Placental epithelial cell (primary cell): Measurements from ENCODE around the gene GDF7. TPM values are rescaled to one million over a fixed set of nuclear protein-coding genes. Genes with fewer than 3 reads are reported as not detected.

ENCODE experiments used
- total RNA-seq: library from RNA; depleted of rRNA; stranded (reverse); fragments of >200 nt; gene quantifications from 2 replicates; pipeline ENCODE4 v1.2.3, GENCODE V29; 2012

GDF7 gene
- under 0.01 TPM in 1 of 2 replicates, not detected in the other for total RNA-seq

DNA sequence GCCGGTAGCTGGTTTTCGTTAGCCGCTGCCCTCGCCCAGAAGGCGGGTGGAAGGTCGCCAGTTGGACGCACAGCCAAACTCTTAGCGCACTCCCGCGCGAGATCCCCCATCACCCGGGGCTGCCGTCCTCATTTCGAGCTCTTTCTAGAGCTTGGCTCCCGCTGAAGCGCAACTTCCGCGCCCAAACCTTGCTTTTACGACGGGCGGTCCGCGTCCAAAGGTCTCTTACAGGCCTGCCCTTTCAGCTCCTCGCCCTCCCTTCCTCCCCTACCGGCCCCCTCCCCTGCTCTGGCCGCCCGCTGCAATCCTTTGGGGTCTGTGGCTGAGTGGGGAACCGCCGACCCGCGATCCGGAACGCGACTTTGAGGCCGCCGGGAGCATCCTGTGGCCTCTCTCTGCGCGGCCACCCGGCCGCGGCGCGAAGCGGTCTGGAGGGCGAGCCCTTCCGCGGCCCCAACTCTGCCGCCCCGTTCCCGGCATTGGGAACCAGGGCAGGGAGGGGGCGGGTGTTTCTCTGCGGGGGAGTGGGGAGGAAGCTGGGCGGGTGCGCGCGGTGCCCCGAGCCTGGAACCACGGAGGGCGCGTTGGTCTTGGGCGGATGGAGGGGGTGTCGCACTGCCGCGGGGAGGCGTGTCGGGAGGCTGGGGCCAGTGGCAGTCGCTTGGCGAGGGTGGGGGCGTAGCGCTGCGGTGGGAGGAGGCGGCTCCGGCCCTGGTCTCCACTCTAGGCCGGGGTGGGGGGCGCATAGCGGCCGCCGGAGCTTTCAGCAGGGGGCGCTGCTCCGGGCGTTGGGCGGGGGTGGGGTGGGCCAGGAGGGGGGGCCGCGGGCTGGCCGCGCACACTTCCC is at the start of gene GDF7:
Gene GDF7, plus strand, starts transcription at position 841 of the 847 bp plus-strand sequence. CDS start 96 bp downstream, outside the sequence.

DNA sequence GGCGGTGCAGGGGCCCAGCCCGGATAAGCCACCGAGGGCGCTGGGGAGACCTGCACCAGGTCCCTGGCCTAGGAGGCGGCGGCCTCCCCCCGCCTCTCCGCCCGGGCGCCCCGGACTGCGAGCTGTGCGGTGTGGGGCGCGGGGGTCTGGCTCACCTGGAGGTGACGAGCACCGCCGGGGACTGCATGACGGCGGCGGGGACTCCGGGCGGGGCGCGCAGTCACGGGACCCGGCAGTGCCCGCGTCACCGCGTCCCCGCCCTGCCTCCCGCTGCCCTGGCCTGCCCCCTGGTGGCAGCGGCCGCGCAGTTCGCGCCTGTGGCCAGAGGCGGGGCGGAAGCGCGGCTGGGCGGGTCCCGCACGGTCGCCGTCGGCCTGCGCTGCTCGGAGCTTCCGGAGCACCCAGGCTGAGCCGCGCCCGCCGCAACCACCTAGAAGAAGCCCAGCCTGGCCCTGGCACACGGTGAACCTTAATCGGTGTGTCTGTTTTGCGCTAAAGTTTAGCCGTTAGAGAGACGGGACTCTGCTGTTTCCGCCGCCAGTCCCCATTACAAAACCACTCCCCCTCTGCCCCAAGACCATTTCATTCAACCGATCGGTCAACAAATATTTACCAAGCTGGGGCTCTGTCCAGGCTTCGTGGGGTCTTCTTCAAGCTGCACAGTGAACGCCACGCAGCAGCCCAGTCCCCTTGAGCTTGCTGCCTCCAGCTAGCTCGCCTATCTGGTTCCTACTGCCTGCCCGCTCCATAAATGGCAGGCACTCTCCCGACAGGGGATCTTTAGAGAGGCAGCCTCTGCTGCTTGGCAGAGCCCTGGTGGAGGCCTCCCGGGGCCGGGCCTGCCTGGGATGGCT is 15.8 kb upstream of the GDF7 start, which contains the start of gene HS1BP3:
Gene HS1BP3, minus strand, starts transcription at position 222 of the 854 bp plus-strand sequence. Its CDS starts 35 bp downstream, at position 187.

Other genes starting within 250 kb of the GDF7 start
- 286 and 336 TPM in 2 replicates for gene RHOB, start 220.1 kb upstream of the GDF7 start, total RNA-seq
- 16.8 and 18.1 TPM in 2 replicates for gene HS1BP3, start 16.0 kb upstream of the GDF7 start, total RNA-seq
- 14.9 and 19.2 TPM in 2 replicates for gene LDAH, start 156.0 kb downstream of the GDF7 start, total RNA-seq